Measurements from ENCODE around the gene IL3RA.
"Not testable (repeated sequence)": the region's sequence is repeated elsewhere in the genome, so short reads cannot be mapped to it uniquely, and the experiment has no call there.

The IL3RA gene

DNA sequence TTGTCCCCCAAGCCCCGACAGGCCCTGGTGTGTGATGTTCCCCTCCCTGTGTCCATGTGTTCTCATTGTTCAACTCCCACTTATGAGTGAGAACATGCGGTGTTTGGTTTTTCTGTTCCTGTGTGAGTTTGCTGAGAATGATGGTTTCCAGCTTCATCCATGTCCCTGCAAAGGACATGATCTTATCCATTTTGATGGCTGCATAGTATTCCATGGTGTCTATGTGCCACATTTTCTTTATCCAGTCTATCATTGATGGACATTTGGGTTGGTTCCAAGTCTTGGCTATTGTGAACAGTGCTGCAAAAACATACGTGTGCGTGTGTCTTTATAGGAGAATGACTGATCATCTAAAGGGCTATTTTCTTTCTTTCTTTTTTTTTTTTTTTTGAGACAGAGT, 4.2 kb upstream of the IL3RA start:
- not testable (repeated sequence) for DNase-seq

DNA sequence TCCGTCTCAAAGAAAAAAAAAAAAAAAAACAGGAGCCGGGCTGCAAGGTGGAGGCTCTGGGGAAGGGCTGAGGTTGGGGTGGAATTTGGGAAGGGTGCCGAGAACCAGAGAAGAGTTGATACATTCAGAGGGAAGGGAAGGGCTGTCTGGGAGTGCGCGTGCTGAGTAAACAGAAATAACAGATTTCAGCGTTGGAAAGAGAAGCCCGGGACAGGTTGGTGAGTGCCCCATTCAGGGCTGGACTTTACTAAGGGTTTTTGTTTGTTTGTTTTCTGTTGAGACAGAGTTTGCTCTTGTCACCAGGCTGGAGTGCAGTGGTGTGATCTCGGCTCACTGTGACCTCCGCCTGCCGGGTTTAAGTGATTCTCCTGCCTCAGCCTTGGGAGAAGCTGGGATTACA, 1.7 kb upstream of the IL3RA start:
- DNase-seq: no peak

DNA sequence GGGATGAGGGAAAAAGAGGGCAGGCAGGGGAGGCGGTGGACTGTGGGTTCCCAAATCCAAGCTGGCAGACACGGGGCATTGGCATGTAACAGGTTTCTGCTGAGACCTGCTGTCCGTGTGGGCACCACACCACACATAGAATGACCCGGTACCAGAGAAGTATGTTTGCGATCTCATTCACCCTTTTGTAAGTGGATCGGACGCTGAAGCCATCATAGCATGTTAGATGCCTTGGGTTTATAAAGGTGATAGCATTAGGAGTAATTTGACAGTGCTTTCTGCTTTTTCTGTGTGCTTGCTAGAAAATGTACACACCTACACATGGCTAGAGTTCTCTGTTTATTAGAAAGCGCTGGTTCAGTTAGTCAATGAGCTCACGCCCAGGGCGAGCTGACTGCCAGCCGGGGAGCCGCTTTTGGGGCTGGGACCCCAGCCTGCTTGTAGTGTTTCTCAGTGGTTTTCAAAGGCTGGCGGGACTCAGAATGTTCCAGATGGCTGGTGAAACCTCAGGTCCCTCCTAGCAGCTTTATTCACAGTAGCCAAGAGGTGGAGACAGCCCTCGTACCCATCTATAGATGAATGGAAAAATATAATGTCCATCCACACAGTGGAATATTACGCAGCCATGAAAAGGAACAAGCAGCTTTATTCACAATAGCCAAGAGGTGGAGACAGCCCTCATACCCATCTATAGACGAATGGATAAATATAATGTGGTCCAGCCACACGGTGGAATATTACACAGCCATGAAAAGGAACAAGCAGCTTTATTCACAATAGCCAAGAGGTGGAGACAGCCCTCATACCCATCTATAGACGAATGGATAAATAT, 579 bp downstream of the IL3RA start:
- no peak for DNase-seq

DNA sequence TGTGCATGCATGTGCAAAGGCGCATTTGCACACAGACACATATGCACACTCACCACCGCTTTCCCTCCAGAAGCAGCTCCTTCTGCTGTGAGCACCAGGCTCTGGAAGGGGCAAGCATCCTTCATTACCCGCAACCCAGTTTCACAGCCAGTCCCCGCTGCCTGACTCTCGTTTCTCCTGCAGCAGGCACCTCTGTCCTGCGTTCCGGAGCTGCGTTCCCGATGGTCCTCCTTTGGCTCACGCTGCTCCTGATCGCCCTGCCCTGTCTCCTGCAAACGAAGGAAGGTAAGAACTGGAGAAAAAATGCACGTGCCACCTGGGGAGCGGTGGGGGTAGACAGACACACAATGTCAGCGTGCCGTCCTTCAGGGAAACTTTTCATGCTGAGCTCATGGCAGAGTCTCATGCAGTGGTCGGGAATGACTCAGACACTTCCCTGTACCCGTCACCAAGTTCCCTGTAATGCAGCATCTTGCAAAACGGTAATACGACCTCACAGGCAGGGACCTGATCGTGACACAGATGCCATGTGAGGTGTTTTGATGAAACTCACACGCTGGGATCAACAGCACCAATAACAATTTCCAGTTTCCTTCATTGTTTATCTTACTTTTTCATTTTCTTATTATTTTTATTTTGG, 5.1 kb downstream of the IL3RA start:
- no peak for DNase-seq

DNA sequence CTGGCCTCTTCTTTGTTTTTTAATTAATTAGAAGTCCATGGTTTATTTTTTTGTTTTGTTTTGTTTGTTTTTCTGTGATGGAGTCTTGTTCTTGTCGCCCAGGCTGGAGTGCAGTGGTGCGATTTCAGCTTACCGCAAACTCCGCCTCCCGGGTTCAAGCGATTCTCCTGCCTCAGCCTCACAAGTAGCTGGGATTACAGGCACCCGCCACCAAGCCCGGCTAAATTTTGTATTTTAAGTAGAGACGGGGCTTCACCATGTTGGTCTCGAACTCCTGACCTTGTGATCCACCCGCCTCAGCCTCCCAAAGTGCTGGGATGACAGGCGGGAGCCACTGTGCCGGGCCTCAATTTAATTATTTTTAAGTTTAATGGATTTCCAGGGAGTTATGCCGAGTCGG, 13.0 kb downstream of the IL3RA start:
- not testable (repeated sequence) for DNase-seq

DNA sequence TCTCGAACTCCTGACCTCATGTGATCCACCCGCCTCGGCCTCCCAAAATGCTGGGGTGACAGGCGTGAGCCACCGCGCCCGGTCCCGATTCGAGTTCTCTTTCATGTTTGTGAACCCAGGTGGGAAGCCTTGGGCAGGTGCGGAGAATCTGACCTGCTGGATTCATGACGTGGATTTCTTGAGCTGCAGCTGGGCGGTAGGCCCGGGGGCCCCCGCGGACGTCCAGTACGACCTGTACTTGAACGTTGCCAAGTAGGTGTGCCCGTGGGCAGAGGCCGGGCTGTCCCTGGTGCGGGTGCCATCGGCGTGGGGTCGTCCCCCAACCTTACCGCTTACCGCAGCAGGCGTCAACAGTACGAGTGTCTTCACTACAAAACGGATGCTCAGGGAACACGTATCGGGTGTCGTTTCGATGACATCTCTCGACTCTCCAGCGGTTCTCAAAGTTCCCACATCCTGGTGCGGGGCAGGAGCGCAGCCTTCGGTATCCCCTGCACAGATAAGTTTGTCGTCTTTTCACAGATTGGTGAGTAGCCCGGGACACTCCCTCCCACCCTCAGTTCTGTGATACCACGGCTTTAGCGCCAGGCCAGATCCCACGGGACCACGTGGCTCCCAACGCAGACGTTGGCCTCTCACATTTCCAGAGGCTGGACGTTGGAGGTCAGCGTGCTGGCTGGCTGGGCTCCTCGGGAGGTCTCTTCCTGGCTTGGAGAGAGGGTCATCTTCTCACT, 15.6 kb downstream of the IL3RA start:
- DNase-seq: no peak

DNA sequence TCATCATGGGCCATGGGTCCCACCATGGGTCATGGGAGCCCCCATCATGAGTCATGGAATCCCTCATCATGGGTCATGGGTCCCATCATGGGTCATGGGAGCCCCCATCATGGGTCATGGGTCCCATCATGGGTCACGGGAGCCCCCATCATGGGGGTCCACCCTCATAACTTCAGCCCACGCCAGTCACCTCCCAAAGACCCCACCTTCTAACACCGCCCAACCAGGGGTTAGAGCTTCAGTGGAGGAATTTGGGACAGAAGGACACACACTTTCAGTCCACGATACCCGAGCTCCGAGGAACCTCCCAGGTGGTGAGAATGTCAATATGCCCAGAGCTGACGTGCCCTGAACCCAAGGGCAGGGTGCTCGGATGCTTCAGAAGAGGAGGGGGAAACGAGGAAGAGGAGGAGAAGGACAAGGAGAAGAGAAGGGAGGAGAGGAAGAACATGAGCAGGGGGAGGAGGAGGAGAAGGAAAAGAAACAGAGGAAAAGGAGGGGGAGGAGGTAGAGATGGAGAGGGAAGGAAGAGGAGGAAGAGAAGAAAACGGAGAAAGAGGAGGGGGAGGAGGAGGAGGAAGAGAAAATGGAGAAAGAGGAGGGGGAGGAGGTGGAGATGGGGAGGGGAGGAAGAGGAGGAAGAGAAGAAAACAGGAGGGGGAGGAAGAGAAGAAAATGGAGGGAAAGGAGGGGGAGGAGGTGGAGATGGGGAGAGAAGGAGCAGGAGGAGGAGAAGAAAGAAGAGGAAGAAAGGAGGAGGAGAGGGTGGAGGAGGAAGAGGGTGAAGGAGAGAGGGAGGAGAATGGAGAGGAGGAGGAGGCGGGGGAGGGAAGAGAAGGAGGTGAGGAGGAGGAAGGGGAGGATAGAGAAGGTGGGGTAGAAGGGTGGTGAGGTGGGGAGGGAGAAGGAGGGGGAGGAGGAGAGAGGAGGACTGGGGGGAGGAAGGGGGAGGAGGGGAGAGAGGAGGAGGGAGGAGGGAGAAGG, 17.7 kb downstream of the IL3RA start:
- DNase-seq: no peak

DNA sequence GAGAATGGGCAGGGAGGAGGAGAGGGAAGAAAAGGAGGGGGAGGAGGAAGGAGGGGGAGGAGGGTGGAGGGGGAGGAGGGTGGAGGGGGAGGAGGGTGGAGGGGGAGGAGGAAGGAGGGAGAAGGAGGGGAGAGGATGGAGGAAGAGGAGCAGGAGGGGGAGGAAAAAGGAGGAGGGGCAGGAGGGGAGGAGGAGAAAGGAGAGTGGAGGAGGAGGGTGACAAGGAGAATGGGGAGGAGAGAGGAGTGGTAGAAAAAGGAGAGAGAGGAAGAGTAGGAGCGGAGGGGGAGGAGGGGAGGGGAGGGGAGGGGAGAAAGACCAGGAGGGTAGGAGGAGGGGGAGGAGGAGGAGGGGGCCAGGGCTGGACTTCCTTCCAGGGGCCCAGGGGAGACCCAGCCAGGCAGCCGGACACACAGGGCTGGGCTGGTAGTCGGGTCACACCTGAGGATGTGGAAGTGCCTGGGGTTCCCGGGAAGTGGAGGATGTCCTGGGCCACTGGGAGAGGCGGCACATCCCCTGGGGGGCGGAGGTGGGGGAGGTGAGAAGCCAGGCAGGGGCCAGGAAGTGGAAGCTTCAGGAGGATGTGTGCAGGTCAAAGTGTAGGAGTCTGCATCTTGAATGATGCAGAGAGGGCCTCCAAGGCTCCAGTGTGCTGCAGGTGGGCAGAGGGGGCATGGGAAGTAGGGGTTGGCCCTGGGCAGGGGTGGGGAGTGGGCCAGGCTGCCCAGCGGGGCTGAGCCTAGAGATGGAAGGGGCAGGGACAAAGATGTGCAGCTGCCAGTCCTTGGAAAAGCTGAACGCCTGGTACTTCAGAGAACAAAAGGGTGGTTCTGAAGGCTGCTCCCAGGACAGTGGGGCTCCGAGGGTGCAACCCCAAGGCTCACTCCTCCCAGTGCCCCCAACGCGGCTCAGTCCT, 18.8 kb downstream of the IL3RA start:
- no peak for DNase-seq

DNA sequence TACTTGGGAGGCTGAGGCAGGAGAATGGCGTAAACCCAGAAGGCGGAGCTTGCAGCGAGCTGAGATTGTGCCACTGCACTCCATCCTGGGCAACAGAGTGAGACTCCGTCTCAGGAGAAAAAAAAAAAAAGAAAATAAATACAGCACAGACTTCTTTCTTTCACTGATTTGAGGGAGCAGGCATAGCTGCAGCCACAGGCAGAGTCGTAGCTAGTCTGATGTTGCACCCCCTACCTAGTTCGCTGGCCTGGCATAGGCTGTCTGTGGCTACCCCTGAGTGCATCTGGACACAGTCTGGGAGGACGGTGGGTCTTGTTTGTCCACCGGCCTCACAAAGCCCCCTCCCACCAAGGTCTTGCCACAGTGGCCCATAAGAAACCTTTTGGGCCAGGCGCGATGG, 21.4 kb downstream of the IL3RA start:
- DNase-seq: no peak

DNA sequence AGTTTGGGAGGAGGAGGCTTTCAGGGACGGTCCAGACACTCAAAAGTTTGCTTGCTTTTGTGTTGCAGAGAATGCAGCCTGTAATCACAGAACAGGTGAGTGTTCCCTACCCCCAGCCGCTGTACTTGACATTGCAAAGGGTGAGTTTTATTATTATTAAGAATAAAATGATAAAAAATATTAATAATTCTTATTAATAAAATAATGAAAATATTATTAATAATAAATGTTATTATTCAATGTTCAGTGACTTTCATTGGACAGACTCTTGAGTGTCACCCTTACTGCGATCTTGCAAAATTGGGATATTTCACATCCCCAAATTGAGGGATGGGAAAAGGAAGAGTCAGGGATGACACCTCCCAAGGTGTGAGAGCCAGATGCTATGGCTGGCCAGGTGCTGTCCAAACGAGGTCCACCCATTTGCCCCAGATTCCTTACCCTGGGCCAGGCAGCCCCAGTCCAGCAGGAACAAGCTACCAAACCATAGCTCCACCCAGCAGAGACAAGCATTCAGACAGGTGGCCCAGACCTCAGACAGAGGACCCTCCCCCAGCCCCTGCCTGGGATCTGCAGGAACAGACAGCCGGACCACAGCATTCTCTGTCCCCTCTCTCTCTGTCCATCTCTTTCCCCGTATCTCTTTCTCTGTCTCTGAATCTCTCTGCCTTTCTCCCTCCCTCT, 22.4 kb downstream of the IL3RA start:
- no peak for DNase-seq

DNA sequence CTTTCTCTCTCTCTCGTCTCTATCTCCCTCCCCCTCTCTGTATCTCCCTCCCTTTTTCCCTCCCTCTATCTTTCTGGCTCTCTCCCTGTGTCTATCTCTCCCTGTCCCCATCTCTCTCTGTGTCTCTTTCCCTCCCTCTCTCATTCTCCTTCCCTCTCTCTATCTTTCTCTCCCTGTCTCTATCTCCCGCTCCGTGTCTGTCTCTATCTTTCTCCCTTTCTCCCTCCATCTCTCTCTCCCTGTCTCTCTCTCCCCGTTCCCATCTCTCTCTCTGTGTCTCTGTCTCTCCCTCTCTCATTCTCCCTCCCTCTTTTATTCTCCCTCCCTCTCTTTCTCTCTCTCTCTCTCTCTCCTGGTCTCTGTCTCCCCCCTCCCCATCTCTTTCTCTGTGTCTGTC, 22.9 kb downstream of the IL3RA start:
- DNase-seq: no peak

DNA sequence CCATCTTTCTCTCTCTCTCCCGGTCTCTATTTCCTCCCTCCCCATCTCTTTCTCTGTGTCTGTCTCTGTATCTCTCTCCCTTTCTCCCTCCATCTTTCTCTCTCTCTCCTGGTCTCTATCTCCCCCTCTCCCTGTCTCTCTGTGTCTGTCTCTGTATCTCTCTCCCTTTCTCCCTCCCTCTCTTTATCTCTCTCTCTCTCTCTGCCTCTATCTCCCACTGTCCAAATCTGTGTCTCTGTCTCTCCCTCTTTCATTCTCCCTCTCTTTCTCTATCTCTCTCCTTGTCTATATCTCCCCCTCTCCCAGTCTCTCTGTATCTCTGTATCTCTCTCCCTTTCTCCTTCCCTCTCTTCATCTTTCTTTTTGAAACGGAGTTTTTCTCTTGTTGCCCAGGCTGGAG, 23.6 kb downstream of the IL3RA start:
- DNase-seq: no peak

DNA sequence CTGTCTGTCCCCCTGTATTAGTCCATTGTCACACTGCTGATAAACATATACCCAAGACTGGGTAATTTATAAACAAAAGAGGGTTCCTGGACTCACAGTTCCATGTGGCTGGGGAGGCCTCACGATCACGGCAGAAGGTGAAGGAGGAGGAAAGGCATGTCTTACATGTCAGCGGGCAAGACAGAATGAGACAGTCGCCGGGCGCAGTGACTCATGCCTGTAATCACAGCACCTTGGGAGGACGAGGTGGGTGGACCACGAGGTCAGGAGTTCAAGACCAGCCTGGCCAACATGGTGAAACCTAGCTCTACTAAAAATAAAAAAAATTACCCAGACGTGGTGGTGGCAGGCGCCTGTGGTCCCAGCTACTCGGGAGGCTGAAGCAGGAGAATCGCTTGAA, 24.7 kb downstream of the IL3RA start:
- no peak for DNase-seq

DNA sequence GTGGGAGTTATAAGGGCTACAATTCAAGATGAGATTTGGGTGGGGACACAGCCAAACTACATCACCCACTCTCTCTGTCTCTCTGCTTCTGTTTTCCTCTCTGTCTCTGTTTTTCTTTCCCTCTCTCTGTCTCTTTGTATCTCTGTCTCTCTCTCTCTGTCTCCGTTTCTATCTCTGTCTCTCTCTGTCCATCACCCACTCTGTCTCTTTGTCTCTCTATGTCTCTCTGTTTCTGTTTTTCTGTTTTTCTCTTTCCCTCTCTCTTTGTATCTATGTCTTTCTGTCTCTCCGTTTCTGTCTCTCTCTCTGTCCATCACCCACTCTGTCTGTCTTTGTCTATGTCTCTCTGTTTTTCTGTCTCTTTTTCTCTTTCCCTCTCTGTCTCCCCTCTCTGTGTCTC, 25.3 kb downstream of the IL3RA start:
- DNase-seq: no peak

DNA sequence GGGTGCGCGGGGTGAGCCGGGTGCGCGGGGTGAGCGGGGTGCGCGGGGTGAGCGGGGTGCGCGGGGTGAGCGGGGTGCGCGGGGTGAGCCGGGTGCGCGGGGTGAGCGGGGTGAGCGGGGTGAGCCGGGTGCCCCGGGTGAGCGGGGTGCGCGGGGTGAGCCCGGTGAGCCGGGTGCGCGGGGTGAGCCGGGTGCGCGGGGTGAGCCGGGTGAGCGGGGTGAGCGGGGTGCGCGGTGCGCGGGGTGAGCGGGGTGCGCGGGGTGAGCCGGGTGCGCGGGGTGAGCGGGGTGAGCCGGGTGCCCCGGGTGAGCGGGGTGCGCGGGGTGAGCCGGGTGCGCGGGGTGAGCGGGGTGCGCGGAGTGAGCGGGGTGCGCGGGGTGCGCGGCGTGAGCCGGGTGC, 29.8 kb downstream of the IL3RA start:
- DNase-seq: not testable (repeated sequence)

DNA sequence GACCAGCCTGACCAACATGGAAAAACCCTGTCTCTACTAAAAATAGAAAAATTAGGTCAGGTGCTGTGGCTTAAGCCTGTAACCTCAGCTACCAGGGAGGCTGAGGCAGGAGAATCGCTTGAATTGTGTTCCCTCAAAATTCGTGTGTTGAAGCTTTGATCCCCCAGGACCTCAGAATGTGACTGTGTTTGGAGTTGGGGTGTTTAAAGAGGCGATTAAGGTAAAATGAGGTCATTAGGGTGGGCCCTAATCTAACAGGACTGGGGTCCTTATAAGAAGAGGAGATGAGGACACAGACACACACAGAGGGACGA, 31.8 kb downstream of the IL3RA start:
- DNase-seq: no peak

DNA sequence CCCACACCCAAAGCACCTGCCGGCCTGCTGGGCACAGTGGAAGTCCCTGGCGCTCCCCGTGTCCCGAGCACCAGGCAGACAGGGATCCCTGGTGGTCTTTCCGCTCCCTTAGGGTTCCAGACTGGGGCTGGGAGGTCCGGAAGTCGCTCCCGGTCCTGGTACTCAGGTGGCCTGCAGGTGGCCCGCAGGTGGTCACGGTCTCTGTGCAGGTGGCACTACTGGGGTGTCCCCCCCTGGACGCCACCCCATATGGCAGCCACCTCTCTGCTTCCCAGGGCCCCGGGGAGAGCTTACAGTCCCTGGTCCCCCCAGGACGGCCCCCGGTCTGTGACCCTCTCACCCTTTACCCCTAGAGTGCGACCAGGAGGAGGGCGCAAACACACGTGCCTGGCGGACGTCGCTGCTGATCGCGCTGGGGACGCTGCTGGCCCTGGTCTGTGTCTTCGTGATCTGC, 41.7 kb downstream of the IL3RA start:
- no peak for DNase-seq

DNA sequence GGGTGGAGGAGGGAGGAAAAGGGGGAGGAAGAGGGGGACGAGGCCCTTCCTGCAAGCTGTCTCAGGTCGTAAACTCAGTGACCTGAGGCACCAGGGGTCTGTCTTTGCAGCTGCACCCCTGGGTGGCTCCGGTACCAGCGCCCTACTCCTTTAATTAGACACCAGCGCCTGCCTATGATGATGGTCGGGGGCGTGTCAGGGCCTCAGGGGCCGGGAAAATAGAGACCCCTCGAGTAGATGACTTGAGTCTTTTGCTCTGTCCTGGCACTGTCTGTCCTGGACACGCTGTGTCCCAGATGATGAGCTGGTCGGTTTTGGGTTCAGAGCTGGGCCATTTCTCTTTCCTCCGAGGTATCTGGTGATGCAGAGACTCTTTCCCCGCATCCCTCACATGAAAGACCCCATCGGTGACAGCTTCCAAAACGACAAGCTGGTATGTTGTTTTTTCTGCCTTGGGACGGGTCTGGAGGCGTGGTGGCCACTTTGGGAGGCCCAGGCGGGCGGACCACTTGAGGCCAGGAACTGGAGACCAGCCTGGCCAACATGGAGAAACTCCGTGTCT, 44.2 kb downstream of the IL3RA start:
- DNase-seq: no peak

DNA sequence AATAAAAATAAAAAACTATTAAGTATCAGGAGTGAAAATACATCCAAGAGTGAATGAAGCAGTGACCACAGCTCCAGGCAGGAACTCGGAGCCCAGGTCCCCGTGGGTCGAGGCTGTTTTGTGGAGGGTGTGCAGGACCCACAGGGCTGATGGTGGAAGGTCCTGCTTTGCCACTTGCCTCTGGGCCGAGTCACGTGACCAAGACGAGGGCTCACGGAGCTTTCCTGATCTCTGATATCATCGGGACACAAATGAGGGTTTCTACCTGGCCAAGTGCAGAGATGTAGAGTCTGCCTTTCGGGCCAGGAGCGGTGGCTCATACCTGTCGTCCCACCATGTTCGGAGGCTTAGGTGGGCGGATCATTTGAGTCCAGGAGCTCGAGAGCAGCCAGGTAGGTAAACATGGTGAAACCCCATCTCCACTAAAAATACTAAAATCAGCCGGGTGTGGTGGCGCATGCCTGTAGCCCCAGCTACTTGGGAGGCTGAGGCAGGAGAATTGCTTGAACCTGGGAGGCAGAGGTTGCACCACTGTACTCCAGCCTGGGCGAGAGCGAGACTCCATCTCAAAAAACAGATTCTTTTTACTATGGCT, 48.2 kb downstream of the IL3RA start:
- DNase-seq: no peak
